Neural cell (in vitro differentiated cells): Measurements from ENCODE around the gene TRPM8. TPM values are rescaled to one million over a fixed set of nuclear protein-coding genes. Genes with fewer than 3 reads are reported as not detected.
"Not testable (repeated sequence)": the region's sequence is repeated elsewhere in the genome, so short reads cannot be mapped to it uniquely, and the experiment has no call there.

Source experiments
- H2AFZ ChIP-seq: fragments of 200-600, 300-800 bp; sonication (generic), shearing (Covaris generic); 2 replicates; pipeline ENCODE4 v1.6.0; 2014; ENCODE audit warnings: low read depth, mild to moderate bottlenecking, antibody characterized with exemption, low read length, moderate library complexity
- H3F3A ChIP-seq: fragments of 200-600 bp; shearing (Covaris generic); 2 replicates; pipeline ENCODE4 v1.6.1; 2016; ENCODE audit warnings: mild to moderate bottlenecking, moderate library complexity, mixed read lengths, antibody characterized with exemption, low read length; ENCODE audit not compliant: insufficient read depth, poor library complexity, severe bottlenecking
- H3K27ac ChIP-seq: fragments of 200-600, 300-800 bp; sonication (generic), shearing (Covaris generic); 2 replicates; pipeline ENCODE4 v1.5.1; 2014; ENCODE audit warnings: mild to moderate bottlenecking, low read length, moderate library complexity
- H3K27me3 ChIP-seq: fragments of 300-800, 200-600 bp; sonication (generic), shearing (Covaris generic); 2 replicates; pipeline ENCODE4 v1.6.0; 2014; ENCODE audit warnings: mild to moderate bottlenecking, low read depth, low read length, moderate library complexity; ENCODE audit not compliant: insufficient read depth
- H3K36me3 ChIP-seq: fragments of 300-800, 200-600 bp; sonication (generic), shearing (Covaris generic); 2 replicates; pipeline ENCODE4 v1.5.1; 2014; ENCODE audit warnings: mild to moderate bottlenecking, antibody characterized with exemption, low read length, moderate library complexity; ENCODE audit not compliant: insufficient read depth
- H3K4me2 ChIP-seq: fragments of 300-800, 200-600 bp; sonication (generic), shearing (Covaris generic); 2 replicates; pipeline ENCODE4 v1.6.0; 2014; ENCODE audit warnings: mild to moderate bottlenecking, low read length
- H3K4me3 ChIP-seq: fragments of 300-800, 200-600 bp; sonication (generic), shearing (Covaris generic); 2 replicates; pipeline ENCODE4 v1.5.1; 2014; ENCODE audit warnings: mild to moderate bottlenecking, low read length, moderate library complexity
- H3K79me2 ChIP-seq: fragments of 200-600 bp; shearing (Covaris generic); replicated peaks from 2 replicates; pipeline ENCODE4 v1.6.0; 2014; ENCODE audit warnings: mild to moderate bottlenecking, low read length, moderate library complexity; ENCODE audit not compliant: insufficient read depth
- H3K9ac ChIP-seq: fragments of 300-800, 200-600 bp; sonication (generic), shearing (Covaris generic); 2 replicates; pipeline ENCODE4 v1.6.1; 2016; ENCODE audit warnings: mild to moderate bottlenecking, low read length, mixed read lengths
- H3K9me2 ChIP-seq: fragments of 200-600 bp; shearing (Covaris generic); 2 replicates; pipeline ENCODE4 v1.6.1; 2016; ENCODE audit warnings: mild to moderate bottlenecking, low read length, mixed read lengths; ENCODE audit not compliant: insufficient read depth
- H3K9me3 ChIP-seq: fragments of 200-600, 300-800 bp; sonication (generic), shearing (Covaris generic); 2 replicates; pipeline ENCODE4 v1.6.1; 2016; ENCODE audit warnings: mild to moderate bottlenecking, mixed run types, low read length, moderate library complexity, mixed read lengths
- H4K20me1 ChIP-seq: fragments of 200-600 bp; shearing (Covaris generic); 2 replicates; pipeline ENCODE4 v1.6.1; 2016; ENCODE audit warnings: mild to moderate bottlenecking, mixed run types; ENCODE audit not compliant: insufficient read depth
- EP300 ChIP-seq: fragments of 450-650 bp; conservative IDR thresholded peaks from 2 replicates; pipeline ENCODE4 v1.6.1; 2014; ENCODE audit warnings: antibody characterized with exemption, mild to moderate bottlenecking, moderate library complexity; ENCODE audit not compliant: poor library complexity, severe bottlenecking
- EZH2 ChIP-seq: fragments of 200-600, 300-800 bp; shearing (Covaris generic), sonication (generic); IDR thresholded peaks from 2 replicates; pipeline ENCODE4 v1.6.1; 2014; ENCODE audit warnings: antibody characterized with exemption, low read length, borderline replicate concordance, mild to moderate bottlenecking; ENCODE audit not compliant: insufficient read depth, poor library complexity, severe bottlenecking
- MXI1 ChIP-seq: fragments of 450-650 bp; conservative IDR thresholded peaks from 2 replicates; pipeline ENCODE4 v1.6.1; 2014; ENCODE audit warnings: antibody characterized with exemption, mild to moderate bottlenecking; ENCODE audit not compliant: poor library complexity, severe bottlenecking
- POLR2AphosphoS5 ChIP-seq: IDR thresholded peaks from 2 replicates; pipeline ENCODE4 v1.6.1; 2012
- RAD21 ChIP-seq: fragments of 450-650 bp; conservative IDR thresholded peaks from 2 replicates; pipeline ENCODE4 v1.6.1; 2014; ENCODE audit warnings: antibody characterized with exemption, mild to moderate bottlenecking, moderate library complexity
- SMC3 ChIP-seq: fragments of 450-650 bp; conservative IDR thresholded peaks from 2 replicates; pipeline ENCODE4 v1.6.1; 2014; ENCODE audit warnings: antibody characterized with exemption, mild to moderate bottlenecking, moderate library complexity; ENCODE audit not compliant: poor library complexity
- TAF1 ChIP-seq: IDR thresholded peaks from 2 replicates; pipeline ENCODE4 v1.6.1; 2012; ENCODE audit warnings: low read depth
- polyA plus RNA-seq: library from polyadenylated mRNA; depleted of rRNA; stranded (reverse); fragments of >200 nt; gene quantifications from 2 replicates; pipeline ENCODE4 v1.2.3, GENCODE V29; 2014
- TF ChIP-seq, protein P1 (sequence below): IDR thresholded peaks from 2 replicates; pipeline ENCODE4 v1.6.1; 2012; ENCODE audit warnings: borderline replicate concordance
- TF ChIP-seq, protein P2 (sequence below): fragments of 450-650 bp; IDR thresholded peaks from 2 replicates; pipeline ENCODE4 v1.5.1; 2014; ENCODE audit warnings: antibody characterized with exemption, mild to moderate bottlenecking, moderate library complexity; ENCODE audit not compliant: poor library complexity, severe bottlenecking

The TRPM8 gene
- polyA plus RNA-seq, 1 donor from 2014 or later, result not detected

- no peaks in the 10 kb centered on the region for H3K79me2 ChIP-seq
- no peak overlapping the region for H2AFZ ChIP-seq
- no peak overlapping the region for H3K9ac ChIP-seq
- TF ChIP-seq TAF1 (no peak), POLR2AphosphoS5 (no peak), RAD21 (no peak), SMC3 (no peak), EZH2 (no peak), EP300 (no peak), MXI1 (no peak)
- TF ChIP-seq, protein P1, sequence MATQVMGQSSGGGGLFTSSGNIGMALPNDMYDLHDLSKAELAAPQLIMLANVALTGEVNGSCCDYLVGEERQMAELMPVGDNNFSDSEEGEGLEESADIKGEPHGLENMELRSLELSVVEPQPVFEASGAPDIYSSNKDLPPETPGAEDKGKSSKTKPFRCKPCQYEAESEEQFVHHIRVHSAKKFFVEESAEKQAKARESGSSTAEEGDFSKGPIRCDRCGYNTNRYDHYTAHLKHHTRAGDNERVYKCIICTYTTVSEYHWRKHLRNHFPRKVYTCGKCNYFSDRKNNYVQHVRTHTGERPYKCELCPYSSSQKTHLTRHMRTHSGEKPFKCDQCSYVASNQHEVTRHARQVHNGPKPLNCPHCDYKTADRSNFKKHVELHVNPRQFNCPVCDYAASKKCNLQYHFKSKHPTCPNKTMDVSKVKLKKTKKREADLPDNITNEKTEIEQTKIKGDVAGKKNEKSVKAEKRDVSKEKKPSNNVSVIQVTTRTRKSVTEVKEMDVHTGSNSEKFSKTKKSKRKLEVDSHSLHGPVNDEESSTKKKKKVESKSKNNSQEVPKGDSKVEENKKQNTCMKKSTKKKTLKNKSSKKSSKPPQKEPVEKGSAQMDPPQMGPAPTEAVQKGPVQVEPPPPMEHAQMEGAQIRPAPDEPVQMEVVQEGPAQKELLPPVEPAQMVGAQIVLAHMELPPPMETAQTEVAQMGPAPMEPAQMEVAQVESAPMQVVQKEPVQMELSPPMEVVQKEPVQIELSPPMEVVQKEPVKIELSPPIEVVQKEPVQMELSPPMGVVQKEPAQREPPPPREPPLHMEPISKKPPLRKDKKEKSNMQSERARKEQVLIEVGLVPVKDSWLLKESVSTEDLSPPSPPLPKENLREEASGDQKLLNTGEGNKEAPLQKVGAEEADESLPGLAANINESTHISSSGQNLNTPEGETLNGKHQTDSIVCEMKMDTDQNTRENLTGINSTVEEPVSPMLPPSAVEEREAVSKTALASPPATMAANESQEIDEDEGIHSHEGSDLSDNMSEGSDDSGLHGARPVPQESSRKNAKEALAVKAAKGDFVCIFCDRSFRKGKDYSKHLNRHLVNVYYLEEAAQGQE, result no peak
- TF ChIP-seq, protein P2, sequence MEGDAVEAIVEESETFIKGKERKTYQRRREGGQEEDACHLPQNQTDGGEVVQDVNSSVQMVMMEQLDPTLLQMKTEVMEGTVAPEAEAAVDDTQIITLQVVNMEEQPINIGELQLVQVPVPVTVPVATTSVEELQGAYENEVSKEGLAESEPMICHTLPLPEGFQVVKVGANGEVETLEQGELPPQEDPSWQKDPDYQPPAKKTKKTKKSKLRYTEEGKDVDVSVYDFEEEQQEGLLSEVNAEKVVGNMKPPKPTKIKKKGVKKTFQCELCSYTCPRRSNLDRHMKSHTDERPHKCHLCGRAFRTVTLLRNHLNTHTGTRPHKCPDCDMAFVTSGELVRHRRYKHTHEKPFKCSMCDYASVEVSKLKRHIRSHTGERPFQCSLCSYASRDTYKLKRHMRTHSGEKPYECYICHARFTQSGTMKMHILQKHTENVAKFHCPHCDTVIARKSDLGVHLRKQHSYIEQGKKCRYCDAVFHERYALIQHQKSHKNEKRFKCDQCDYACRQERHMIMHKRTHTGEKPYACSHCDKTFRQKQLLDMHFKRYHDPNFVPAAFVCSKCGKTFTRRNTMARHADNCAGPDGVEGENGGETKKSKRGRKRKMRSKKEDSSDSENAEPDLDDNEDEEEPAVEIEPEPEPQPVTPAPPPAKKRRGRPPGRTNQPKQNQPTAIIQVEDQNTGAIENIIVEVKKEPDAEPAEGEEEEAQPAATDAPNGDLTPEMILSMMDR, result no peak
- H3K27me3 ChIP-seq, result no peaks in the 10 kb centered on the region
- H3K9me3 ChIP-seq, result peaks cover 7% of the 10 kb centered on the region
- H3K27ac ChIP-seq, result no peak overlapping the region
- H3F3A ChIP-seq, result no peaks in the 10 kb centered on the region
- H3K36me3 ChIP-seq, result no peaks in the 10 kb centered on the region
- no peaks in the 10 kb centered on the region for H3K9me2 ChIP-seq
- H3K4me3 ChIP-seq, result no peak overlapping the region
- no peak overlapping the region for H3K4me2 ChIP-seq
- no peaks in the 10 kb centered on the region for H4K20me1 ChIP-seq
These were observed 45.7 kb upstream of the TRPM8 start for GRCh38 chr2:233871432-233871831.

DNA sequence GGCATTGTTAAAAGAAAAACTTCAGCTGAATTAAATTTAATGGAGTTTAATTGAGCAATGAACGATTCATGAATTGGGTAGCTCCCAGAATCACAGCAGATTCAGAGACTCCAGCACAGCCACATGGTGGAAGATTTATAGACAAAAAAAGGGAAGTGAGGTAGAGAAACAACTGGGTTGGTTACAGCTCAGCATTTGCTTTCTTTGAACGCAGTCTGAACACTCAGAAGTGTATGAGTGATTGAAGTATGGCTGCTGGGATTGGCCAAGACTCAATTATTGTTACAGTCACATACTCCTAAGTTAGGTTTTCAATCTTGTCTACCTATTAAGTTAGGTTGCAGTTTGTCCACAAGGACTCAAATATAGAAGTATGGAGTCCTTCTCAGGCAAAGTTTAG lies 45.0 kb upstream of the TRPM8 start:
- not testable (repeated sequence) for H2AFZ ChIP-seq, H3F3A ChIP-seq, H3K27ac ChIP-seq, H3K27me3 ChIP-seq, H3K4me3 ChIP-seq, H3K36me3 ChIP-seq, H3K9me2 ChIP-seq, H3K9me3 ChIP-seq, H3K9ac ChIP-seq, H4K20me1 ChIP-seq, H3K79me2 ChIP-seq, H3K4me2 ChIP-seq

DNA sequence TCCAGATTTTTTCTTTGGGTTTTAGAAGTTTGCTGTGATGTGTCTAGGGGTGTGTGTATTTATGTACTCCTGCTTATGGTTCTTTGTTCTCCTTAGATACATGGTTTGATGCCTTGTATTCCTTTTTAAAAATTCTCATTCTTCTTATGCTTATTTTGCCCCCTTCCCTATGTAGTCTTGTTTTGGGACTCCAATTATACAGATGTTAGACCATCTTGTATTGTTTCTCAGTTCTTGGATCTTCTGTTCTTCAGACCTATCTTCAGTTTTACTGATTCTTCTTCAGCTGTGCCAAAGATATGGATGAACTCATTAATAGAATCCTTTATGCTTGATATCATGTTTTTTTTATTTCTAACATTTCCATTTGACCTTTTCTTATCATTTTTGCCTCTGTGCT lies 34.8 kb upstream of the TRPM8 start:
- Histone ChIP-seq H2AFZ (no peak overlapping the region), H3K4me2 (no peak overlapping the region), H3K27me3 (no peaks in the 10 kb centered on the region), H3F3A (no peaks in the 10 kb centered on the region), H4K20me1 (no peaks in the 10 kb centered on the region), H3K4me3 (no peak overlapping the region), H3K9me3 (peaks cover 3% of the 10 kb centered on the region), H3K9me2 (no peaks in the 10 kb centered on the region), H3K9ac (no peak overlapping the region), H3K27ac (no peak overlapping the region), H3K36me3 (no peaks in the 10 kb centered on the region), H3K79me2 (no peaks in the 10 kb centered on the region)
- no peak for TF ChIP-seq RAD21
- TF ChIP-seq SMC3, result no peak
- TF ChIP-seq EP300, result no peak
- TF ChIP-seq POLR2AphosphoS5, result no peak
- TF ChIP-seq, protein P2, result no peak
- TF ChIP-seq, protein P1, result no peak
- TF ChIP-seq TAF1, result no peak
- TF ChIP-seq MXI1, result no peak
- no peak for TF ChIP-seq EZH2
